HG02623 (cell line): Measurements from ENCODE around the gene BMERB1.
"Not testable (repeated sequence)": the region's sequence is repeated elsewhere in the genome, so short reads cannot be mapped to it uniquely, and the experiment has no call there.

Experiments used
- ATAC-seq: cut with Tn5 transposase; IDR thresholded peaks from one replicate; pipeline ENCODE4 v1.9.1; 2021; ENCODE audit warnings: moderate library complexity; ENCODE audit not compliant: unreplicated experiment

Gene BMERB1

GRCh38 chr16:15607221-15607699, 172.9 kb downstream of the BMERB1 start:
- ATAC-seq = not testable (repeated sequence)

- no peak for ATAC-seq
Observed at GRCh38 chr16:15607700-15608396, 173.5 kb downstream of the BMERB1 start.

DNA sequence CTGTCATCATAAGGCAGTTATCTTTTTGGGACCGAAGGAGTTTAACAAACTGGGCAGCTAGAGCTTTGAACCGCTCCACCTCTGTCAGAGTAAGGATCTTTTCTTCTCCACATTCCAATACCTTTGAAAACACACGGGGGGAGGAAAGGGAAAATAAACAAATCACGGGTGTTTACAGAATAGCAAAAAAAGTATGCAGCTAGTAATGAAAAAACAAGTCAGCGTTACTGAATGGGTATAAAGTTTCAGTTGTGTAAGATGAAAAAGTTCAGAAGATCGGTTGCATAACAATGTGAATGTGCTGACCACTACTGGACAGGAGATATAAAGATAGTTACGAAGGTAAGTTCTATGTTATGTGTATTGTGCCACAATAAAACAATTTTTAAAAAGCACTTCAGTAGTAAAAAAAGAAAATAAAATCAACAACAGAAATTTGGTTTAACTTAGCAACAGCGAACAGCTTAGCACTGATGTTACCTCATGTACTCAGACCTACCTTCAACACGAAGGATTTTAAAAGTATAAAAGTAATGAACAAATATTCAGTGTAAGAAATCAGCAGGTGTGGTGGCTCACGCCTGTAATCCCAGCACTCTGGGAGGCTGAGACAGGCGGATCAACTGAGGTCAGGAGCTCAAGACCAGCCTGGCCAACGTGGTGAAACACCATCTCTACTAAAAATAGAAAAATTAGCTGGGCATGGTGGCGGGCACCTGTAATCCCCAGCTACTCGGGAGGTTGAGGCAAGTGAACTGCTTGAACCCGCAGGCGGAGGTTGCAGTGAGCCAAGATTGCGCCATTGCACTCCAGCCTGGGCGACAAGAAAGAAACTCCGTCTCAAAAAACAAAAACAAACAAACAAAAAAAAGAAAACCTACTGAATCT, 174.3 kb downstream of the BMERB1 start:
- no peak for ATAC-seq

DNA sequence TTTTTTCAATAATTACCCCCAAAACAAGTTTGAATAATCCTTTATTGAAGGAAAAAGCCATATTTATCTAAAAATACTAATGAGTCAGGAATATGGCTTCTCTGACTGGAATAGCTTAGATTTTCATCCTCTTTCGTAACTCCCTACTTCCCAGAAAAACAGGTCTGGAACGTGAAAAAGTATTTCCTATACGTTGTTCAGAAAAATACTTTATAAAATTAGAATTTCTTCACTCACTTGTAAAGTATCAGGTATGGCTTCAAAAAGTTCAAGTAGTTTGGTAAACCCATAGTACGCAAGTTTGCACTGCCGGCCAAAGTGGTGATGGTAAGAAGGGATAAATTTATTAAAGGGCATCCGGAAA, 174.9 kb downstream of the BMERB1 start:
- ATAC-seq = no peak

GRCh38 chr16:15610369-15610871, 176.0 kb downstream of the BMERB1 start:
- ATAC-seq = no peak

- ATAC-seq = no peak
Observed at GRCh38 chr16:15611610-15612009, 177.2 kb downstream of the BMERB1 start.

DNA sequence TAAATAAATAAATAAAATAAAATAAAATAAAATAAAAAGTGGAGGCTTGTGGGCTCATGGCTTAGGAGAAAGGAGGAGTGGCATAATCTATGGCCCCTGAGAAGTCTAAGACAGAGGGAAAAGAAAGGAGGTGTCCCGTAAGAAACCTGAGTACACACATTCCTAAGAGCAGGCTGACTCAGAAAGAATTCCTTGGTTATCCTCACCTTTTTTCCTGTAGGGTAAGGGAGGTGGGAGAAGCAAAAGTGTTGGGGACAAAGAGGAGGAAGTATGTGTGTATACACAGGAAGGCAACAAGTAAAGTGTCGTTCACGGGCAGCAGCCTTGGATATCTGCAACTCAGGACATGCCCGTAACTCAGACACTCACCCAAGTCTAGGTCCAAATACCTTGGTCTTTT, 179.3 kb downstream of the BMERB1 start:
- ATAC-seq = no peak

DNA sequence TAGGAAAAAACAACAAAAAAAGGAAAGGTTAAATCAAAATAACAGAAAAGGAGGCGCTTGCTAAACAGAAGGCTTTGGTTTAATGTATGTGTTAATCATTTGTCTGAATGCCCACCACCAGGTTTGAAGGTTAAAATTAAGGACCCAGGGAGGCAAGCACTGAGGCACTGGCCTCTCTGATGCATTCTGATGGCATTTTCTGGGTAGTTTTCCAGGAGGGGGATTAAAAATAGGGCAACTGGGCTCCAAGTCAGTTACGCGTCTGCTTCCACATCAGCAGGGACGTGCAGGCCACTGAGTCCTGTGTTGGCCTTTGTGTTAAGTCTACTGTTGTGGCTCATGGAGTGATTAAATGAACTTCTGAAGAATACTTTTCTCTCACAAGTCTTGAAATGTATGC, 181.6 kb downstream of the BMERB1 start:
- no peak for ATAC-seq

DNA sequence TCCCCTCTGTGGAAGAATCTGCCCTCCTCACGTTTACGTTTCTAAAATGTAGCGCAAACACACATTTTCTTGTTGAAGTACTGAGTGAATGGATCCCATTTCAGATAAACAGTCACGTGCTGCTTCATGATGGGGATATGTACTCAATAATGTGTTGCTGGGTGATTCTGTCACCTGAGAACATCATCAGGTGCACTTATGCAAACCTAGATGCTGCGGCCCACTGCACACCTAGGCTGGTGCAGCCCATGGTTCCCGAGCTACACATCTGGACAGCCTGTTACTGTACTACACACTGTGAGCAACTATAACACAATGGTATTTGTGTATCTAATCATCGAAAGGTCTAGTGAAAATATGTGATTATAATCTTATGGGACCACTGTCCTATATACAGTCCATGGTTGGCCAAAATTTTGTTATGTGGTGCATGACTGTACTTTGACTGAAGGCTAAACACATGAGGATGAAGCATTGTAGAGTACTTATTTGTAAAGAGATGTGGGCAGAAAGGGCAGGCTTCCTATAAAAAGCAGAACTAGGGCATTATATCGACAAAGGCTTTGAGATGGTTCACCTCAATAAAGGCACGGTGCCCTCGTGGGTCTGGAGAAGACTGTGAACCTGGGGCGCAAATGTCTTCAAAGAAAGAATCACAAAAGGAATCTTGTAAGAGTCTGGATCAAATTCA, 182.2 kb downstream of the BMERB1 start:
- ATAC-seq = no peak

DNA sequence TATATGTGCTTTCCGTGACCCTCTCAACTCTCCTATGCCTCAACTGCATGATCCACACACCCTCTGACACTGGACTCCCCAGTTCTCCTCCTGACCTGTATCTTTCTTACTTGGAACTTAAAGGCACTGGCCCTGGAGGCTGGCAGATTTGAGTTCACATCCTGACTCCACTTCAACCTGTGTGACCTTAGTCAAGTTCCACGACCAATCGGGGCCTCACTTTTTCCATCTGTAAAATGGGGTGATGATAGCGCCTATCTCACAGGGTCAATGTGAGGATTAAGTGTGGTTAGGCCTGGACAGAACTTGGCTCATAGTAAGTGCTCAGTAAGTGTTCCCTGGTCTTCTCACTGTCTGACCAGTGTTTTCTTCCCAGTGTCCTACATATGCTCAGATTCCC, 183.5 kb downstream of the BMERB1 start:
- no peak for ATAC-seq

DNA sequence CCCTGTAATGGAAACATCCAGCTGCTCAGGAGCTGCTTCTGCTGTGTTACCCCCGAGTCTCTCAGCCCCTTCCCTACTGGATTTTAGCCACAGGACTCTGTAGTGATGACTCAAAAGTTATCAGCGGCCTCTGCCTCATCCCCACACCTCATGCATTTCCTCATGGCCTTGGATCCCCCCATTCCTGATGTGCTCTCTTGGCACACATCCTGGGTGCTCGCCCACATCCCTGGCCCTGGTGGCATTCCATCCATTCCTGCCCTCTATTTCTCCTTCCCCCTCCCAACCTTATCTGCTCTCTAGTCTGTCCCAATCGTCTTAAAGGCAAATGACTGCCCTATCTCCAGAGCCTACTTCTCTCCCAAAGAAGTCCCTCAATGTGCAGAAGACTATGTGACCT, 184.0 kb downstream of the BMERB1 start:
- no peak for ATAC-seq

DNA sequence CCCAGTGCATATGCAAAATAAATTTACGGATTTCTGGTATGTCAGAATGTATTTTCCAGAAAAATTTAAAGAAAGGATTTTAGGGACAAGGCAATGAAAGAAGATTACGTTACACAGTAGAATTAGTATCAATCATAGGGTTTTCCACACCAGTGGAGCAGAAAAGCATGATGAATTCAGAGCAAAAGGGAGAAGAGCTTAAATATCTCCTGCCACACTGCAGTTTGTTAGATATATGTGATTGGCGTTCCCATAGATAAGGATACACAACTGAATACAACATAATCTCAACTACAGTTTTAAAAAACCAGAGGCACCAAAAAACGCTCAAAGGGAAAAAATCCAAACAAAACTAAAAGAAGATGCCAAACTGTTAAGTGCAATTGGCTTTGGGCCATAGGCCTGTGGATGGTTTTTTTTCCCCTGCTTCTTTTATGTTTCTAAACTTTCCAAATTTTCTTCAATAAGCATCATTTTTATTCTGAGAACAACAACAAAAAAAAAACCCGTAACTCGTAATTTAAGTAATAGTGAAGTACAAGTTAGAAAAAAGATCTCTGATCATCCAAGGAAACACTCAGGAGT, 186.3 kb downstream of the BMERB1 start:
- ATAC-seq = no peak

- no peak for ATAC-seq
Observed at GRCh38 chr16:15621456-15621855, 187.1 kb downstream of the BMERB1 start.

- no peak for ATAC-seq
Observed at GRCh38 chr16:15621889-15622288, 187.5 kb downstream of the BMERB1 start.

DNA sequence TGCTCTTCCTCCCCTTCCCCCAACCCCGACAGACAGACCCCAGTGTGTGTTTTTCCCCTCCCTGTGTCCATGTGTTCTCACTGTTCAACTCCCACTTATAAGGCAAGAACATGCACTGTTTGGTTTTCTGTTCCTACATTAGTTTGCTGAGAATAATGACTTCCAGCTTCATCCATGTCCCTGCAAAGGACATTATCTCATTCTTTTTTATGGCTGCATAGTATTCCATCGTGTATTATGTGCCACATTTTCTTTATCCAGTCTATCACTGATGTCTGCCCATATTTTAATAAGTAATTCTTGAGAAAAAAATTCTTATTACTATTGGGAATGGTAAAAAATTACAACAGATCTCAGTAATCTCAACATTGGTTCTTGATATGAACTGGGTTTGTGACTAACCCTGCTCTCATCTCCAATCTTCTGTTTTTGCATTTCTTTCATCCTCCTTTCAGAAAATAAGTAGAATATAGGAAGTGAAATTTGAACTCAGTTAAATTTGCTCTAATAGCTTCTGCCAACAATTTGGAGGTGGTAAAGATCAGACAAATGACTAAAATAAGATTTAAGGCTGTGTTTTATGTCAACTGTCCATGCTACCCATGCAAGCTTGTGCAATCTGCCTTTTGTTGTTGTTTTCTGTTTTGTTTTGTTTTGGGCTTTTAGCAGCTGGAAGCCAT, 197.5 kb downstream of the BMERB1 start:
- no peak for ATAC-seq

- ATAC-seq = no peak
Observed at GRCh38 chr16:15635926-15636325, 201.5 kb downstream of the BMERB1 start.

- no peak for ATAC-seq
Observed at GRCh38 chr16:15636392-15636873, 202.0 kb downstream of the BMERB1 start.
